Glutamatergic neuron (in vitro differentiated cells): ENCODE data around the gene TMED10. TPM values are rescaled to one million over a fixed set of nuclear protein-coding genes. Genes with fewer than 3 reads are reported as not detected.

Experiments
- DNase-seq: peaks from one replicate; pipeline ENCODE4 v3.0.0; 2022
- H3K27ac Mint-ChIP-seq: one replicate; pipeline ENCODE4 v1.8.0; 2020; ENCODE audit warnings: mild to moderate bottlenecking, mixed read lengths, inconsistent platforms; ENCODE audit not compliant: unreplicated experiment
- H3K27me3 Mint-ChIP-seq: one replicate; pipeline ENCODE4 v1.8.0; 2020; ENCODE audit warnings: mild to moderate bottlenecking, moderate library complexity, mixed read lengths, inconsistent platforms; ENCODE audit not compliant: unreplicated experiment
- H3K36me3 Mint-ChIP-seq: one replicate; pipeline ENCODE4 v1.8.0; 2020; ENCODE audit warnings: mild to moderate bottlenecking, mixed read lengths, inconsistent platforms; ENCODE audit not compliant: unreplicated experiment
- H3K4me1 Mint-ChIP-seq: one replicate; pipeline ENCODE4 v1.8.0; 2020; ENCODE audit warnings: mild to moderate bottlenecking, low read depth, mixed read lengths, inconsistent platforms; ENCODE audit not compliant: unreplicated experiment
- H3K4me3 Mint-ChIP-seq: one replicate; pipeline ENCODE4 v1.8.0; 2020; ENCODE audit warnings: mild to moderate bottlenecking, mixed read lengths, inconsistent platforms; ENCODE audit not compliant: unreplicated experiment
- H3K9me3 Mint-ChIP-seq: one replicate; pipeline ENCODE4 v1.8.0; 2020; ENCODE audit warnings: mild to moderate bottlenecking, moderate library complexity, mixed read lengths, inconsistent platforms; ENCODE audit not compliant: unreplicated experiment
- CTCF ChIP-seq: fragments of 200-600 bp; sonication (generic); IDR thresholded peaks from one replicate; pipeline ENCODE4 v1.5.0; 2021; ENCODE audit not compliant: partially characterized antibody, unreplicated experiment
- total RNA-seq: library from RNA; stranded (reverse); fragmentation: NEBNext Ultra II Directional; extraction: Animal tissue kit (Norgen Biotek cat#: 25700); gene quantifications from one replicate; pipeline ENCODE4 v1.2.1, GENCODE V29; 2021; ENCODE audit not compliant: unreplicated experiment

Gene TMED10
- total RNA-seq, 1 donor from 2014 or later: 124 TPM

GRCh38 chr14:75120541-75121291 lies 55.7 kb downstream of the TMED10 start:
- Mint-ChIP-seq H3K27me3 (no peaks in the 10 kb centered on the region), H3K9me3 (no peaks in the 10 kb centered on the region), H3K4me1 (peaks cover 3% of the 10 kb centered on the region), H3K27ac (no peak overlapping the region), H3K36me3 (no peaks in the 10 kb centered on the region), H3K4me3 (no peak overlapping the region)
- TF ChIP-seq CTCF: no peak
- DNase-seq: no peak

GRCh38 chr14:75119056-75119455 lies 57.4 kb downstream of the TMED10 start:
- no peak for DNase-seq
- H3K27ac Mint-ChIP-seq: no peak overlapping the region
- no peak overlapping the region for H3K4me3 Mint-ChIP-seq
- H3K36me3 Mint-ChIP-seq: no peaks in the 10 kb centered on the region
- H3K27me3 Mint-ChIP-seq: no peaks in the 10 kb centered on the region
- TF ChIP-seq CTCF: no peak
- H3K9me3 Mint-ChIP-seq: no peaks in the 10 kb centered on the region
- no peaks in the 10 kb centered on the region for H3K4me1 Mint-ChIP-seq

- no peak overlapping the region for H3K27ac Mint-ChIP-seq
- no peaks in the 10 kb centered on the region for H3K4me1 Mint-ChIP-seq
- TF ChIP-seq CTCF: no peak
- no peaks in the 10 kb centered on the region for H3K9me3 Mint-ChIP-seq
- DNase-seq: no peak
- H3K36me3 Mint-ChIP-seq: no peaks in the 10 kb centered on the region
- H3K27me3 Mint-ChIP-seq: no peaks in the 10 kb centered on the region
- H3K4me3 Mint-ChIP-seq: no peak overlapping the region
Measured at GRCh38 chr14:75113932-75114539, 62.4 kb downstream of the TMED10 start.

- no peak for TF ChIP-seq CTCF
- H3K27ac Mint-ChIP-seq: no peak overlapping the region
- no peaks in the 10 kb centered on the region for H3K9me3 Mint-ChIP-seq
- no peaks in the 10 kb centered on the region for H3K4me1 Mint-ChIP-seq
- no peaks in the 10 kb centered on the region for H3K27me3 Mint-ChIP-seq
- no peaks in the 10 kb centered on the region for H3K36me3 Mint-ChIP-seq
- H3K4me3 Mint-ChIP-seq: no peak overlapping the region
- no peak for DNase-seq
Measured at GRCh38 chr14:75109877-75110276, 66.5 kb downstream of the TMED10 start.

DNA sequence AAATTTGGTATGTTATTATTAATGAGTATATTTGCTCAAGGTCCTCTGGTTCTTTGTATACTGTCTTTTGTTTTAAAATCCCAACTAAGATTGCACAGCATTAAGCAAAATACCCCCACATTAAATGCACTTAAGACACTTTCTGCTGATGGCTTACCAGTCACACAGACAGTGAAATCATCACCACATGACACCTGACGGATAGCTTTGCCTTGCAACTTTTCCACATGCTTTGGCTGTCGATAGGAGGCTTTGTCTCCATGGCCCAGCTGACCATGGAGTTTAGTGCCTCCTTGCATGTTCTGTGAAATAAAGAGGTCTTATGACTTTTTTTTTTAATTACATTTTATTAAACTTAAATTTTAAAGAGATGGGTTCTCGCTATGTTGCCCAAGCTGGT lies 69.2 kb downstream of the TMED10 start:
- H3K27ac Mint-ChIP-seq: no peak overlapping the region
- H3K4me3 Mint-ChIP-seq: no peak overlapping the region
- no peaks in the 10 kb centered on the region for H3K36me3 Mint-ChIP-seq
- TF ChIP-seq CTCF: no peak
- no peak for DNase-seq
- peaks cover 1% of the 10 kb centered on the region for H3K9me3 Mint-ChIP-seq
- no peaks in the 10 kb centered on the region for H3K27me3 Mint-ChIP-seq
- no peaks in the 10 kb centered on the region for H3K4me1 Mint-ChIP-seq
